Measurements from ENCODE around the gene PLCXD3. TPM values are rescaled to one million over a fixed set of nuclear protein-coding genes. Genes with fewer than 3 reads are reported as not detected.

Gene PLCXD3
- total and polyA plus RNA-seq, 9 donors: 18.7 to 69.5 (median 36.7) TPM

- TF ChIP-seq, protein P1, sequence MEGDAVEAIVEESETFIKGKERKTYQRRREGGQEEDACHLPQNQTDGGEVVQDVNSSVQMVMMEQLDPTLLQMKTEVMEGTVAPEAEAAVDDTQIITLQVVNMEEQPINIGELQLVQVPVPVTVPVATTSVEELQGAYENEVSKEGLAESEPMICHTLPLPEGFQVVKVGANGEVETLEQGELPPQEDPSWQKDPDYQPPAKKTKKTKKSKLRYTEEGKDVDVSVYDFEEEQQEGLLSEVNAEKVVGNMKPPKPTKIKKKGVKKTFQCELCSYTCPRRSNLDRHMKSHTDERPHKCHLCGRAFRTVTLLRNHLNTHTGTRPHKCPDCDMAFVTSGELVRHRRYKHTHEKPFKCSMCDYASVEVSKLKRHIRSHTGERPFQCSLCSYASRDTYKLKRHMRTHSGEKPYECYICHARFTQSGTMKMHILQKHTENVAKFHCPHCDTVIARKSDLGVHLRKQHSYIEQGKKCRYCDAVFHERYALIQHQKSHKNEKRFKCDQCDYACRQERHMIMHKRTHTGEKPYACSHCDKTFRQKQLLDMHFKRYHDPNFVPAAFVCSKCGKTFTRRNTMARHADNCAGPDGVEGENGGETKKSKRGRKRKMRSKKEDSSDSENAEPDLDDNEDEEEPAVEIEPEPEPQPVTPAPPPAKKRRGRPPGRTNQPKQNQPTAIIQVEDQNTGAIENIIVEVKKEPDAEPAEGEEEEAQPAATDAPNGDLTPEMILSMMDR (IDR thresholded peaks at IDR 0.05): peak in 1 of 3 donors; percentile 7
- no peak for TF ChIP-seq POLR2A (IDR thresholded peaks at IDR 0.05)
- intact Hi-C loops (cut with DNase I): loop anchor here in 1 of 4 donors (10.0 kb wide), 2 partner anchors 325 to 615 kb away; partner anchors contain the start of gene C7
- DNase-seq: no peak
- Histone ChIP-seq H3K9me3 (no peaks in the 10 kb centered on the region), H3K36me3 (no peaks in the 10 kb centered on the region), H3K27me3 (no peaks in the 10 kb centered on the region), H3K27ac (no peak overlapping the region), H3K4me3 (no peak overlapping the region), H3K4me1 (ENCODE audit: insufficient read depth) (no peaks in the 10 kb centered on the region)
- WGBS, 3 donors: 64 to 72% (median 68%) methylated on average over 6 of the region's 6 CpGs
Measured at GRCh38 chr5:41519801-41520200, 9.4 kb upstream of the PLCXD3 start.

DNA sequence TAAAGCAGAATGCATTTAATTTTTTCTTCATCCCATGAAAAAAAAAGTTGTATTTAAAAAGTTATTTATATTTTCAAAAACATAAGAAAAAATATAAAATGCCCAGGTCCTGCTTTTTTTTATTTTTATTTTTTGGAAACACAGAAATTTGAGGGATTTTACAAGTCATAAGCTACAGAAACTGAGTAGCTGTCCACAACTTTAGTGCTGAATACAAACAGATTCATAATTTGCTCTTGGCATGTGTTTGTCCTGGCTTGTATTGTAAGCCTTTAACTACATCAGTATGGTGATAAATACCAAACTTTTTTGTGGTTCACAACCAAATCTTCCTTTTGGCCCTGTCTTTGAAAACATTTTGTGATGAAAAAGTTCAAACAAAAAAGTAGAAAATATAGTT, 7.5 kb upstream of the PLCXD3 start:
- intact Hi-C loops (cut with DNase I): loop anchor here in 1 of 4 donors (10.0 kb wide), 2 partner anchors 327 to 613 kb away; partner anchors contain the start of gene C7
- Histone ChIP-seq H3K36me3 (no peaks in the 10 kb centered on the region), H3K4me3 (no peak overlapping the region), H3K27me3 (no peaks in the 10 kb centered on the region), H3K4me1 (ENCODE audit: insufficient read depth) (no peaks in the 10 kb centered on the region), H3K27ac (no peak overlapping the region), H3K9me3 (no peaks in the 10 kb centered on the region)
- no peak for DNase-seq
- TF ChIP-seq EP300 (IDR thresholded peaks at IDR 0.05) (no peak), POLR2A (IDR thresholded peaks at IDR 0.05) (no peak)
- TF ChIP-seq, protein P1 (IDR thresholded peaks at IDR 0.05): no peak

DNA sequence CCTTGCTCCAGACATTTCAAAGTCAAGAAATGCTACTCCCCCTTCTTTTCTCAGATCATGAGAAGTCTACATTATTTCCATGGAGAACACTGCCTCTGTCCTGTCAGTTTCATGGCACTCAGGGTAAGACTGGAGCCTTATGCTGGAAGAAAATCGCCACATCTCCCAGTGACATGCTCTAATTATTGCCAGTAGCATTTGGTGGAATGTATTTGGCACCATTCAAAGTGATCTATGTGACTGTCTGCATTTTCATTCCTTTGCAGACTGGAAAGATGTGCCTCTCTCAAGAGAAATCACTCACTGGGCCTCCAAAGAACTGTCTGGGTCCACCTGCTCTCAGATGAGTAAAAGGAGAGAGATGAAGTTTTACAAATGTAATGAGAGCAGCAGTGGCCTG, 840 bp upstream of the PLCXD3 start:
- H3K27ac ChIP-seq: peak overlapping the region in 1 of 2 donors; percentile 73
- 86 to 95% (median 93%) methylated on average over 1 of the region's 1 CpG for WGBS, 3 donors
- H3K4me3 ChIP-seq: no peak overlapping the region
- no peak for DNase-seq
- no peaks in the 10 kb centered on the region for H3K27me3 ChIP-seq
- TF ChIP-seq POLR2A (IDR thresholded peaks at IDR 0.05) (no peak), EP300 (IDR thresholded peaks at IDR 0.05) (no peak)
- TF ChIP-seq, protein P1 (IDR thresholded peaks at IDR 0.05): no peak
- intact Hi-C loops (cut with DNase I): loop anchor here in 1 of 4 donors (10.0 kb wide), 2 partner anchors 334 to 606 kb away; partner anchors contain the start of gene C7
- H3K36me3 ChIP-seq: no peaks in the 10 kb centered on the region
- H3K4me1 ChIP-seq (ENCODE audit: insufficient read depth): no peaks in the 10 kb centered on the region
- no peaks in the 10 kb centered on the region for H3K9me3 ChIP-seq

GRCh38 chr5:41509399-41510175, 814 bp downstream of the PLCXD3 start:
- no peaks in the 10 kb centered on the region for H3K36me3 ChIP-seq
- no peaks in the 10 kb centered on the region for H3K27me3 ChIP-seq
- intact Hi-C loops (cut with DNase I): loop anchor here in 1 of 4 donors (10.0 kb wide), 2 partner anchors 335 to 605 kb away; partner anchors contain the start of gene C7
- DNase-seq: peak; percentile 18 to 45 (median 26)
- TF ChIP-seq EP300 (IDR thresholded peaks at IDR 0.05) (no peak), POLR2A (IDR thresholded peaks at IDR 0.05) (no peak)
- TF ChIP-seq, protein P1 (IDR thresholded peaks at IDR 0.05): no peak
- 4 to 22% (median 12%) methylated on average over 35 of the region's 35 CpGs for WGBS, 3 donors
- no peaks in the 10 kb centered on the region for H3K9me3 ChIP-seq
- peak overlapping the region; percentile 56 to 73 for H3K27ac ChIP-seq
- H3K4me3 ChIP-seq: peak overlapping the region; percentile 50
- no peaks in the 10 kb centered on the region for H3K4me1 ChIP-seq (ENCODE audit: insufficient read depth)
